ENCODE measurements around the gene PSMD14. TPM values are rescaled to one million over a fixed set of nuclear protein-coding genes. Genes with fewer than 3 reads are reported as not detected.

The PSMD14 gene
- total and polyA plus RNA-seq, 2 of the 8 experiments (the other 6 are each of a cell fraction or from before 2014, with no cell fraction given) = 53.9 to 88.7 TPM

DNA sequence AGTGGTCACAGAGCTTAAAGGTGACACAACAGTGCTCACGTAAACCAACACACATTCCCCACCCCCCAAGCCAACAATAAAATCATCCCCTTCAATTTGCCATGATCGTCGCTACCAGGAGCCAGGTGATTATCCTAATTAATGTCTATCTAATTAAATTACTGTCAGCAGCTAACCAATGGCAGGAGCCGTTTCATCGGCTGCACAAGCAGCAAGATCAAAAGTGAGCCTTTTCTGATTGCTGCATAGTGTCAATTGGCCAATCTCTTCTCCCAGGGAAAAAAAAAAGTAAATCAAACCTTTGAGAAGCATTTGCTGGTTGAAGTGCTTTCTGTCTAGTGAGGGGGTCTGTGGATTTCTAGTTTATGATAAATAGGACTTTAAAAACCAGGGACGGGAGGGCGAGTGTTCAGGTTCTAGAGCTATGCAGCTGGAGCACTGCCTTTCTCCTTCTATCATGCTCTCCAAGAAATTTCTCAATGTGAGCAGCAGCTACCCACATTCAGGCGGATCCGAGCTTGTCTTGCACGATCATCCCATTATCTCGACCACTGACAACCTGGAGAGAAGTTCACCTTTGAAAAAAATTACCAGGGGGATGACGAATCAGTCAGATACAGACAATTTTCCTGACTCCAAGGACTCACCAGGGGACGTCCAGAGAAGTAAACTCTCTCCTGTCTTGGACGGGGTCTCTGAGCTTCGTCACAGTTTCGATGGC lies 107.9 kb downstream of the PSMD14 start, which contains the start of gene TBR1:
Gene TBR1, plus strand, starts transcription at position 311 of the 721 bp plus-strand sequence. Its CDS starts 114 bp downstream, at position 425.
- POLR2A ChIA-PET (ENCODE audit: partially characterized antibody) = interaction anchor here (1.0 to 2.2 kb wide), 3 partner anchors 11 to 108 kb away, joined by 3 to 8 read pairs (median 3); partner anchors contain the start of gene PSMD14
- no peak within 1 kb of the TSS for H3K14ac ChIP-seq (ENCODE audit: insufficient read length)
- FAIRE-seq (no peak), DNase-seq (ENCODE audit: low read depth in 1 of 2, low spot score in 2 of 2) (no peak)
- H2BK20ac ChIP-seq (ENCODE audit: low read length) = no peak within 1 kb of the TSS
- H3K4me2 ChIP-seq (ENCODE audit: insufficient read depth in 1 of 2, low read depth in 2 of 2, low read length in 2 of 2) = peak within 1 kb of the TSS; percentile 85 to 86
- H4K91ac ChIP-seq (replicated peaks; ENCODE audit: insufficient read length, low read length) = no peak within 1 kb of the TSS
- H3K4me3 ChIP-seq (ENCODE audit: extremely low read depth in 1 of 4, insufficient read depth in 2 of 4, low read depth in 3 of 4, low read length in 4 of 4) = peak within 1 kb of the TSS; percentile 14 to 60 (median 26); a peak in 6 of 8 replicates
- peak within 1 kb of the TSS; percentile 2; the same call in 1 of the 2 replicates for H3K18ac ChIP-seq (ENCODE audit: extremely low read depth, low read length)
- H3K9me3 ChIP-seq (ENCODE audit: insufficient read depth in 2 of 2, low read depth in 1 of 2, low read length in 1 of 2) = no peaks in the 10 kb centered on the region
- no peak within 1 kb of the TSS for H3K9ac ChIP-seq (replicated peaks in 1 of 4; ENCODE audit: extremely low read depth in 1 of 4, low read depth in 3 of 4, low read length in 3 of 4)
- H4K20me1 ChIP-seq (replicated peaks in 1 of 2; ENCODE audit: control insufficient read depth in 1 of 2, insufficient read depth in 2 of 2, low read length in 2 of 2) = peaks cover 2 to 24% of the 10 kb centered on the region in 2 experiments
- no peak within 1 kb of the TSS for H2BK5ac ChIP-seq (ENCODE audit: low read depth, low read length)
- CTCF ChIA-PET (ENCODE audit: partially characterized antibody) = interaction anchor here (0.6 to 3.0 kb wide), 3 partner anchors 11 to 746 kb away, joined by 3 to 16 read pairs (median 3); no protein-coding TSS in a partner anchor
- H3K79me2 ChIP-seq (ENCODE audit: control insufficient read depth in 1 of 2, insufficient read depth in 2 of 2, low read length in 2 of 2) = no peaks in the 10 kb centered on the region
- H3K56ac ChIP-seq (replicated peaks; ENCODE audit: insufficient read length, low read depth, low read length) = no peak within 1 kb of the TSS
- H3K27me3 ChIP-seq (replicated peaks in 1 of 4; ENCODE audit: control insufficient read depth in 3 of 4, extremely low read depth in 1 of 4, insufficient read depth in 3 of 4, low read length in 3 of 4) = peaks cover 56 to 83% (median 73%) of the 10 kb centered on the region in 4 experiments
- no peak within 1 kb of the TSS for H2AFZ ChIP-seq (ENCODE audit: low read length)
- no peak within 1 kb of the TSS for H3K23ac ChIP-seq (ENCODE audit: insufficient read length)
- H2BK120ac ChIP-seq (replicated peaks; ENCODE audit: low read depth, low read length) = no peak within 1 kb of the TSS
- H4K5ac ChIP-seq (ENCODE audit: insufficient read length, low read depth, low read length) = no peak within 1 kb of the TSS
- H2BK12ac ChIP-seq (ENCODE audit: low read depth, low read length) = 0 out of 2 replicates have a peak within 1 kb of the TSS, but pooled peaks have one; percentile 1
- WGBS, 2 experiments (ENCODE audit: extremely low coverage in 1 of 2, insufficient coverage in 1 of 2, insufficient read length in 1 of 2, insufficient replicate concordance in 2 of 2, low coverage in 1 of 2, low lambda C conversion rate in 2 of 2, missing lambda C conversion rate in 1 of 2) = 7% methylated on average over 16 of the region's 16 CpGs; no CpG with 5 or more reads in 1 of the 2 experiments
- H3K79me1 ChIP-seq (ENCODE audit: low read depth, low read length) = no peaks in the 10 kb centered on the region
- H3K23me2 ChIP-seq (ENCODE audit: low read depth, low read length) = peaks cover 8% of the 10 kb centered on the region; the same call in 1 of the 2 replicates
- peaks cover 14 to 27% (median 22%) of the 10 kb centered on the region in 4 experiments for H3K4me1 ChIP-seq (replicated peaks in 1 of 4; ENCODE audit: control insufficient read depth in 3 of 4, insufficient read depth in 4 of 4, low read length in 3 of 4)
- H2AK5ac ChIP-seq (ENCODE audit: low read depth, low read length) = no peak within 1 kb of the TSS
- no peak within 1 kb of the TSS for H2BK15ac ChIP-seq (ENCODE audit: low read length)
- H3K27ac ChIP-seq (ENCODE audit: low read depth, low read length) = no peak within 1 kb of the TSS
- H3K36me3 ChIP-seq (ENCODE audit: control insufficient read depth in 2 of 4, insufficient read depth in 4 of 4, low read length in 3 of 4) = peaks cover 0 to 4% (median 1%) of the 10 kb centered on the region in 4 experiments; a peak in 2 of 8 replicates
- H4K8ac ChIP-seq (ENCODE audit: extremely low read depth, insufficient read depth, low read length) = peak within 1 kb of the TSS; percentile 19
- no peak within 1 kb of the TSS for H3K4ac ChIP-seq (replicated peaks; ENCODE audit: insufficient read length, low read depth, low read length)
- no peak for TF ChIP-seq GABPA (IDR thresholded peaks at IDR 0.05; ENCODE audit: borderline replicate concordance, insufficient read depth, low read length)
- no peak for TF ChIP-seq CTBP2 (IDR thresholded peaks at IDR 0.05; ENCODE audit: borderline replicate concordance, insufficient read depth, insufficient read length, low read length)
- no peak for TF ChIP-seq JUND (IDR thresholded peaks at IDR 0.05; ENCODE audit: low read length)
- no peak for TF ChIP-seq CHD2 (IDR thresholded peaks at IDR 0.05; ENCODE audit: low read length)
- TF ChIP-seq ZNF274 (IDR thresholded peaks at IDR 0.05; ENCODE audit: borderline replicate concordance, extremely low read depth, low read length) = no peak
- no peak for TF ChIP-seq KDM1A (IDR thresholded peaks at IDR 0.05; ENCODE audit: borderline replicate concordance, low read length)
- TF ChIP-seq, protein P1, sequence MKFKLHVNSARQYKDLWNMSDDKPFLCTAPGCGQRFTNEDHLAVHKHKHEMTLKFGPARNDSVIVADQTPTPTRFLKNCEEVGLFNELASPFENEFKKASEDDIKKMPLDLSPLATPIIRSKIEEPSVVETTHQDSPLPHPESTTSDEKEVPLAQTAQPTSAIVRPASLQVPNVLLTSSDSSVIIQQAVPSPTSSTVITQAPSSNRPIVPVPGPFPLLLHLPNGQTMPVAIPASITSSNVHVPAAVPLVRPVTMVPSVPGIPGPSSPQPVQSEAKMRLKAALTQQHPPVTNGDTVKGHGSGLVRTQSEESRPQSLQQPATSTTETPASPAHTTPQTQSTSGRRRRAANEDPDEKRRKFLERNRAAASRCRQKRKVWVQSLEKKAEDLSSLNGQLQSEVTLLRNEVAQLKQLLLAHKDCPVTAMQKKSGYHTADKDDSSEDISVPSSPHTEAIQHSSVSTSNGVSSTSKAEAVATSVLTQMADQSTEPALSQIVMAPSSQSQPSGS (IDR thresholded peaks at IDR 0.05; ENCODE audit: low read length) = no peak
- no peak for TF ChIP-seq RXRA (IDR thresholded peaks at IDR 0.05; ENCODE audit: insufficient read depth, low read depth, low read length)
- no peak for TF ChIP-seq CBX5 (IDR thresholded peaks at IDR 0.05; ENCODE audit: low read depth, low read length)
- no peak for TF ChIP-seq MAFK (IDR thresholded peaks at IDR 0.05; ENCODE audit: low read depth, low read length)

All from H1 (cell line).